Heart left ventricle (tissue), 13 donors: Measurements from ENCODE around the gene MACIR.

Experiments used
- POLR2A ChIP-seq, 2 donors: fragments of 450-650 bp; IDR thresholded peaks; one replicate each; pipeline ENCODE4 v1.6.1; 2017; ENCODE audit warnings: antibody characterized with exemption in 2 of 2, mild to moderate bottlenecking in 2 of 2, moderate library complexity in 2 of 2
- TF ChIP-seq, protein P1 (sequence below), 12 donors: fragments of 200-600 bp; sonication (generic) in 4 of 12; IDR thresholded peaks; one replicate each; pipeline versions ENCODE4 v1.5.0 to v1.8.0; 2018 to 2022; ENCODE audit warnings: antibody characterized with exemption in 12 of 12, mild to moderate bottlenecking in 5 of 12
- donor health status: ischemic (EF 13 %, LVEDD 7.1; RV severe dilation, severe dysfunction).
- donor health status: DM: no; HTN: yes; CAD: no.
- donor health status: DM: no; HTN: no; CAD: no.
- donor health status: ischemic (EF 25% LVEDD 6.9; RV normal size, moderate dysfunction).
- donor health status: ischemic (EF 25% LVEDD 5.7; RV mildly dilated, moderate dysfunction).
- donor health status: ischemic (EF 35%, LVEDD 5.7; RV mildly dilated, moderate dysfunction).
- donor health status: nonischemic (EF 11% LVEDD 7.7; RV severe dilation, severe dysfunction).
- donor health status: DM: yes; HTN: yes; CAD: no.
- donor health status: PGD.
- donor health status: ischemic (EF 29% LVEDD 5.4; RV normal size, mild dysfunction).
- donor health status: nonischemic (EF 23%, LVEDD 6.1; RV moderate dilation, normal function).

- TF ChIP-seq, protein P1, sequence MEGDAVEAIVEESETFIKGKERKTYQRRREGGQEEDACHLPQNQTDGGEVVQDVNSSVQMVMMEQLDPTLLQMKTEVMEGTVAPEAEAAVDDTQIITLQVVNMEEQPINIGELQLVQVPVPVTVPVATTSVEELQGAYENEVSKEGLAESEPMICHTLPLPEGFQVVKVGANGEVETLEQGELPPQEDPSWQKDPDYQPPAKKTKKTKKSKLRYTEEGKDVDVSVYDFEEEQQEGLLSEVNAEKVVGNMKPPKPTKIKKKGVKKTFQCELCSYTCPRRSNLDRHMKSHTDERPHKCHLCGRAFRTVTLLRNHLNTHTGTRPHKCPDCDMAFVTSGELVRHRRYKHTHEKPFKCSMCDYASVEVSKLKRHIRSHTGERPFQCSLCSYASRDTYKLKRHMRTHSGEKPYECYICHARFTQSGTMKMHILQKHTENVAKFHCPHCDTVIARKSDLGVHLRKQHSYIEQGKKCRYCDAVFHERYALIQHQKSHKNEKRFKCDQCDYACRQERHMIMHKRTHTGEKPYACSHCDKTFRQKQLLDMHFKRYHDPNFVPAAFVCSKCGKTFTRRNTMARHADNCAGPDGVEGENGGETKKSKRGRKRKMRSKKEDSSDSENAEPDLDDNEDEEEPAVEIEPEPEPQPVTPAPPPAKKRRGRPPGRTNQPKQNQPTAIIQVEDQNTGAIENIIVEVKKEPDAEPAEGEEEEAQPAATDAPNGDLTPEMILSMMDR (IDR thresholded peaks at IDR 0.05): no peak
- TF ChIP-seq POLR2A (IDR thresholded peaks at IDR 0.05): no peak
These were observed 69.3 kb downstream of the MACIR start for GRCh38 chr5:103327893-103328292.
